ENCODE data around the gene PACRG. TPM values are rescaled to one million over a fixed set of nuclear protein-coding genes. Genes with fewer than 3 reads are reported as not detected.

Gene PACRG
- total RNA-seq, 2 experiments from 2014 or later = not detected

DNA sequence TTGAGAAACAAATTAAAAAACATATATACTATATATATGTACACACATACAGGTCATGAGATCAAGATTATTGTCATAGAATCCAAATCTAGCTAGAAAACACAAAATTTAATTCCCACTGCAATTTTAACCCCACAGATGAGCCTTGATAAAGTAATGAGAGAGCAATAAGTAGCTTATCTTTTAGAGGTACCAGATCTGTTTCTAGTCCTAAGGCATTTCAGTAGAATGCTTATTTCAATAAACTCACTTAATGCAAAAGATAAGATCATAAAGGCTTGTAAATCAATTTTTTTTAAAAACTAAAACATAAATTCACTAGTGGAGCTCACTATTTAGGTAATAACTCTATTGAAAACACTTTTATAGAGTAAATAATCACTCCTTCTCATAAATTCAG, 47.4 kb upstream of the PACRG start:
- Histone ChIP-seq H4K20me1 (ENCODE audit: insufficient read depth, low read length) (no peaks in the 10 kb centered on the region), H3K9me2 (ENCODE audit: insufficient read depth, low read length) (no peaks in the 10 kb centered on the region), H3K4me2 (ENCODE audit: low read length) (no peak overlapping the region), H3K36me3 (ENCODE audit: insufficient read depth, low read length) (no peaks in the 10 kb centered on the region), H2AFZ (ENCODE audit: low read length) (no peak overlapping the region), H3K79me2 (ENCODE audit: insufficient read depth, low read depth, low read length) (no peaks in the 10 kb centered on the region), H3K4me3 (ENCODE audit: low read depth, low read length, poor library complexity, severe bottlenecking) (no peak overlapping the region), H3K9me3 (ENCODE audit: low read length) (no peaks in the 10 kb centered on the region), H3K4me1 (ENCODE audit: insufficient read depth, low read length, poor library complexity, severe bottlenecking) (no peaks in the 10 kb centered on the region), H3K27ac (ENCODE audit: low read depth, low read length, poor library complexity, severe bottlenecking) (no peak overlapping the region)
- CTCF ChIA-PET (ENCODE audit: unreplicated experiment) = no interaction called here
- no peak for DNase-seq (ENCODE audit: low spot score)
- no peak for TF ChIP-seq EZH2phosphoT487 (IDR thresholded peaks at IDR 0.05; ENCODE audit: borderline replicate concordance, low read depth, low read length)
- TF ChIP-seq, protein P1, sequence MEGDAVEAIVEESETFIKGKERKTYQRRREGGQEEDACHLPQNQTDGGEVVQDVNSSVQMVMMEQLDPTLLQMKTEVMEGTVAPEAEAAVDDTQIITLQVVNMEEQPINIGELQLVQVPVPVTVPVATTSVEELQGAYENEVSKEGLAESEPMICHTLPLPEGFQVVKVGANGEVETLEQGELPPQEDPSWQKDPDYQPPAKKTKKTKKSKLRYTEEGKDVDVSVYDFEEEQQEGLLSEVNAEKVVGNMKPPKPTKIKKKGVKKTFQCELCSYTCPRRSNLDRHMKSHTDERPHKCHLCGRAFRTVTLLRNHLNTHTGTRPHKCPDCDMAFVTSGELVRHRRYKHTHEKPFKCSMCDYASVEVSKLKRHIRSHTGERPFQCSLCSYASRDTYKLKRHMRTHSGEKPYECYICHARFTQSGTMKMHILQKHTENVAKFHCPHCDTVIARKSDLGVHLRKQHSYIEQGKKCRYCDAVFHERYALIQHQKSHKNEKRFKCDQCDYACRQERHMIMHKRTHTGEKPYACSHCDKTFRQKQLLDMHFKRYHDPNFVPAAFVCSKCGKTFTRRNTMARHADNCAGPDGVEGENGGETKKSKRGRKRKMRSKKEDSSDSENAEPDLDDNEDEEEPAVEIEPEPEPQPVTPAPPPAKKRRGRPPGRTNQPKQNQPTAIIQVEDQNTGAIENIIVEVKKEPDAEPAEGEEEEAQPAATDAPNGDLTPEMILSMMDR (conservative IDR thresholded peaks at IDR 0.05; ENCODE audit: low read length) = no peak
- BruUV-seq (replicated peaks) = no TSS peak
- POLR2A ChIA-PET = no interaction called here
- intact Hi-C loops (cut with micrococcal nuclease; ENCODE audit: unreplicated experiment) = no loop called here

DNA sequence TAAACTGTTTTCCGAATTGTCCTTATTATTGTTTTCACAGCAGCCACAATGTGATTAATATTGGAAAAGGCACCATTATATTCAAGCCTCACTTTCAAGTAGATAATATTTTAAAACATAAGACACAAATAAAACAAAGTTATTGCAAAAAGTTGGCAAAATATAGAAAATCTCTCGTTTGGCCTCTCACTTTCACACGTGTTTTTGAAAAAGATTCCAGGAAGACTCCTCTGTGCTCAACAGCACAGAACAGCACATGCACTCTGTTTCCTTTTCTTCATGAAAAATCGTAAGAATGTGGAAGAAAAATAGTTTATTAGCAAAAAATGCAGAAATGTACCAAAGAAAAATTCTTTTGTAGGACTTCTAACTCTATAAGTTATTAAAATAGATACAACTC, 46.9 kb upstream of the PACRG start:
- Histone ChIP-seq H3K79me2 (ENCODE audit: insufficient read depth, low read depth, low read length) (no peaks in the 10 kb centered on the region), H2AFZ (ENCODE audit: low read length) (no peak overlapping the region), H3K9me3 (ENCODE audit: low read length) (no peaks in the 10 kb centered on the region), H3K27ac (ENCODE audit: low read depth, low read length, poor library complexity, severe bottlenecking) (no peak overlapping the region), H3K36me3 (ENCODE audit: insufficient read depth, low read length) (no peaks in the 10 kb centered on the region), H3K4me2 (ENCODE audit: low read length) (no peak overlapping the region), H3K9me2 (ENCODE audit: insufficient read depth, low read length) (no peaks in the 10 kb centered on the region), H3K4me3 (ENCODE audit: low read depth, low read length, poor library complexity, severe bottlenecking) (no peak overlapping the region), H3K4me1 (ENCODE audit: insufficient read depth, low read length, poor library complexity, severe bottlenecking) (no peaks in the 10 kb centered on the region), H4K20me1 (ENCODE audit: insufficient read depth, low read length) (no peaks in the 10 kb centered on the region)
- DNase-seq (ENCODE audit: low spot score) = no peak
- CTCF ChIA-PET (ENCODE audit: unreplicated experiment) = no interaction called here
- intact Hi-C loops (cut with micrococcal nuclease; ENCODE audit: unreplicated experiment) = no loop called here
- TF ChIP-seq, protein P1 (conservative IDR thresholded peaks at IDR 0.05; ENCODE audit: low read length) = no peak
- TF ChIP-seq EZH2phosphoT487 (IDR thresholded peaks at IDR 0.05; ENCODE audit: borderline replicate concordance, low read depth, low read length) = no peak
- BruUV-seq (replicated peaks) = no TSS peak
- POLR2A ChIA-PET = no interaction called here

- no peak overlapping the region for H3K4me3 ChIP-seq (ENCODE audit: low read depth, low read length, poor library complexity, severe bottlenecking)
- H3K79me2 ChIP-seq (ENCODE audit: insufficient read depth, low read depth, low read length) = no peaks in the 10 kb centered on the region
- BruUV-seq (replicated peaks) = no TSS peak
- no peak overlapping the region for H3K4me2 ChIP-seq (ENCODE audit: low read length)
- no peaks in the 10 kb centered on the region for H3K9me3 ChIP-seq (ENCODE audit: low read length)
- H2AFZ ChIP-seq (ENCODE audit: low read length) = no peak overlapping the region
- H3K27ac ChIP-seq (ENCODE audit: low read depth, low read length, poor library complexity, severe bottlenecking) = no peak overlapping the region
- no peaks in the 10 kb centered on the region for H3K9me2 ChIP-seq (ENCODE audit: insufficient read depth, low read length)
- H3K4me1 ChIP-seq (ENCODE audit: insufficient read depth, low read length, poor library complexity, severe bottlenecking) = no peaks in the 10 kb centered on the region
- POLR2A ChIA-PET = no interaction called here
- intact Hi-C loops (cut with micrococcal nuclease; ENCODE audit: unreplicated experiment) = no loop called here
- CTCF ChIA-PET (ENCODE audit: unreplicated experiment) = no interaction called here
- H4K20me1 ChIP-seq (ENCODE audit: insufficient read depth, low read length) = no peaks in the 10 kb centered on the region
- H3K36me3 ChIP-seq (ENCODE audit: insufficient read depth, low read length) = no peaks in the 10 kb centered on the region
- DNase-seq (ENCODE audit: low spot score) = no peak
- no peak for TF ChIP-seq EZH2phosphoT487 (IDR thresholded peaks at IDR 0.05; ENCODE audit: borderline replicate concordance, low read depth, low read length)
- TF ChIP-seq, protein P1 (conservative IDR thresholded peaks at IDR 0.05; ENCODE audit: low read length) = no peak
Observed at GRCh38 chr6:162681447-162681846, 46.3 kb upstream of the PACRG start.

All from OCI-LY7 (cell line).